Activated CD4-positive, CD25-positive, alpha-beta regulatory T cell (primary cell): ENCODE measurements around the gene DENND4B.

ENCODE experiments used
- DNase-seq, 4 experiments: peaks; one replicate each; lab custom pipeline; 2025; lab: John Stamatoyannopoulos, UW

The DENND4B gene

DNA sequence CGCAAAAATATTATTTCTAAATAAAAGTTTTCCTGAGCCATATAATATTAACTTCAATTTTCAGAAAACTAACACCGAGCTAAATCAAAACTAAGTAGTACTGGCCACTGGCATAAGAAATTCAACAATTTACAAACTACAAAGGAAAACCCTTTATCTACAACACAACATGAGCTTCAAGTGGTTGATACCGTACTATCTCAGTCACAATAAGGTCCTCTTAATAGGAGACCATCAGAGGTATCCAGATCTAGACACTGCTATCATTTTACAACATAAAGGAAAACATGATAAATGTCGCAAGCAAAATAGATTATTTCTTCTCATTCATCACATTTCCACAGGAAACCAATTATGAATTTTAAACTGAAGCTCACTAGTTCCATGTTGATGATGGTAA, 63.3 kb downstream of the DENND4B start:
- DNase-seq = no peak

DNA sequence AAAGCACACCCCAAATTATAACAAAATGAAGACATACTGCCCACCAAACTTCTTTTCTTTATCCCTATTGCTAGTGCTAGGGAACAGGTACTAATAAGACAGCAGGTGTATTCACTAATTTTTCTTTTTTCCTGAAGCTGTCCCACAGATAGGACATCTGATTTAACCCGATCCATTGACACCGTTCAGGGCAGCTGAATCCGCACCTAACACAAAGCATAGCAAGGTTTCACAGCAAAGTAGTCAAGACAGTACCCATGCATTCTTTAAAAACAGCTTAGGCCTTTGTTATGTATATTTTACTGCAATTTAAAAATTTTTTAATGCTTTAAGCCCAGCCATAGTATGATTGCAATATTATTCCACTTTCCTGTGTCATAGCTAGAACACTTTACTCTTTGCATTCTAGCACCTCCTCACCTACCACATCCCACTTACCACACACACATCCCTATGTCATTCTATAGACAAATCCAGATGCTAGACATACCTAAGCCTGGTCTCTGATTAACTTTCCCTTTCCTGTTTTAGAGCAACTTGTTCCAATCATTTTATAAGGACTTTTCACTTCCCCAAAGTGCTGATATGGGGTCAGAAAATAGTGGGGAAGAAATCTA, 64.1 kb downstream of the DENND4B start:
- no peak for DNase-seq

DNA sequence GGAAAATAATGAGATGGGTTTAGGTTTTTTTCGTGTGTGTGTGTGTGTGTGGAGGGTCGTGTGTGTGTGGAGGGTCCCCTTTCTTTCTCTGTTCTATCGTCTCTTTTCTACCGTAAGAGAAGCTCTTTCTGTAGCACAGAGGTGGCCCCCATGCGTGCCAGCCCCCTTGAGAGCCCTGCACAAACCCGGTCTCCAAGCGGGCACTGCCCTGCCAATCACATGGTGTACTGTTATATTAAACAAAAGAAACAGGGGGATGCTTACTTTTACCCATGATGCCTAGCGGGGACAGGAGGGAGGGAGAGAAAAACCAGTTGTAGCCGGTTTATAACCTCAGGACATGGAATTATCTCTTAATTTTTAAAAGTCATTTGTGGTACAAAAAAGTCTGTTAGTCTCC, 64.8 kb downstream of the DENND4B start:
- no peak for DNase-seq

DNA sequence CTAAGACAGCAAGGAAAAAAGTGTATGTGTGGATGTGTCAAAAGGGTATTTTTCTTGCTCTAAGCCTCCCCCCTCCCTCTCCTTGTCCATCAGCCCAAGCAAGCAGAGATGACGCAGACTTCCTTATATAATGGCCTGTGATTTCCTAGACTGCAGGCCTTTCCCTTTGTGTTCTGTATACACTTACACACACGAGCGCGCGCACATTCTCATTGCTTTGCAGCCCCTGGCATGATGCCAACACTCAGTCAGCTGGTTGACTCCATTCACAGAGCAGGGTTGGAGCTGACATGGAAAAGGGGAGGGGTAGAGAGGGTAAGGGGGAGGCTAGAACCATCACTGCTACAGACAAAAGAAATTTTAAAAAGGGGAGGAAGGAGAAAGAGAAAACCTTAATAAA, 65.6 kb downstream of the DENND4B start:
- DNase-seq = no peak

DNA sequence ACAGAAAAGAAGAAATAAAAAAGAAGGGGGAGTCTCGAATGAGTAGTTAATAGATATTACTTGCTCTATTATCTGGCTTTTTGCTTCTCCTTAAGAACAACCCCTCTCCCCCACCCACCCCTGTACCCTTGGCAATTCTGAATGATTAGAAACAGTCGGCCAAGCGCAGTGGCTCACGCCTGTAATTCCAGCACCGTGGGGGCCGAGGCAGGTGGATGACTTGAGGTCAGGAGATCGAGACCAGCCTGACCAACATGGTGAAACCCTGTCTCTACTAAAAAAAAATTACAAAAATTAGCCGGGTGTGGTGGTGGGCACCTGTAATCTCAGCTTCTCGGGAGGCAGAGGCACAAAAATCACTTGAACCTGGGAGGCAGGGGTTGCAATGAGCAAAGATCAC, 66.5 kb downstream of the DENND4B start:
- DNase-seq = no peak
